KMS-11 (cell line): ENCODE data around the gene SLIT1.

Source experiments
- H2AFZ ChIP-seq: fragments of 200-600 bp; sonication (generic); 2 replicates; pipeline ENCODE4 v1.6.1; 2016; ENCODE audit warnings: antibody characterized with exemption, mixed run types, low read depth
- H3K27ac ChIP-seq: fragments of 200-600 bp; sonication (generic); 2 replicates; pipeline ENCODE4 v1.6.1; 2016; ENCODE audit warnings: mild to moderate bottlenecking, mixed run types
- H3K27me3 ChIP-seq: fragments of 200-600 bp; sonication (generic); 2 replicates; pipeline ENCODE4 v1.6.1; 2017; ENCODE audit warnings: mild to moderate bottlenecking, low read depth, mixed run types, moderate library complexity; ENCODE audit not compliant: insufficient read depth
- H3K36me3 ChIP-seq: fragments of 200-600 bp; sonication (generic); 2 replicates; pipeline ENCODE4 v1.6.1; 2017; ENCODE audit warnings: mild to moderate bottlenecking, mixed run types; ENCODE audit not compliant: insufficient read depth
- H3K4me1 ChIP-seq: fragments of 200-600 bp; sonication (generic); 2 replicates; pipeline ENCODE4 v1.6.1; 2016; ENCODE audit warnings: mild to moderate bottlenecking, low read depth, mixed run types; ENCODE audit not compliant: poor library complexity, severe bottlenecking
- H3K4me2 ChIP-seq: fragments of 200-600 bp; sonication (generic); 2 replicates; pipeline ENCODE4 v1.7.0; 2016; ENCODE audit warnings: mild to moderate bottlenecking, mixed run types
- H3K4me3 ChIP-seq: fragments of 200-600 bp; sonication (generic); IDR thresholded peaks from 2 replicates; pipeline ENCODE4 v1.6.1; 2017; ENCODE audit warnings: low read depth, low read length, mixed read lengths; ENCODE audit not compliant: insufficient read depth
- H3K79me2 ChIP-seq: fragments of 200-600 bp; sonication (generic); 2 replicates; pipeline ENCODE4 v1.6.1; 2016; ENCODE audit warnings: low read depth, mixed run types; ENCODE audit not compliant: insufficient read depth
- H3K9ac ChIP-seq: fragments of 200-600 bp; sonication (generic); 2 replicates; pipeline ENCODE4 v1.6.1; 2016; ENCODE audit warnings: mild to moderate bottlenecking, mixed run types
- H4K20me1 ChIP-seq: fragments of 200-600 bp; sonication (generic); 2 replicates; pipeline ENCODE4 v1.6.1; 2016; ENCODE audit warnings: mild to moderate bottlenecking, mixed run types; ENCODE audit not compliant: insufficient read depth
- CTCF ChIP-seq: fragments of 200-600 bp; sonication (generic); conservative IDR thresholded peaks from 2 replicates; pipeline ENCODE4 v1.6.1; 2017; ENCODE audit warnings: low read depth, mild to moderate bottlenecking, antibody characterized with exemption, low read length, moderate library complexity, mixed read lengths

Gene SLIT1

GRCh38 chr10:96999337-96999736 is 186.4 kb downstream of the SLIT1 start:
- H3K27ac ChIP-seq, result no peak overlapping the region
- no peak for TF ChIP-seq CTCF
- H3K4me2 ChIP-seq, result no peak overlapping the region
- no peaks in the 10 kb centered on the region for H3K79me2 ChIP-seq
- H3K4me3 ChIP-seq, result no peak overlapping the region
- no peak overlapping the region for H3K9ac ChIP-seq
- H3K36me3 ChIP-seq, result no peaks in the 10 kb centered on the region
- H2AFZ ChIP-seq, result no peak overlapping the region
- H3K27me3 ChIP-seq, result no peaks in the 10 kb centered on the region
- no peaks in the 10 kb centered on the region for H3K4me1 ChIP-seq
- H4K20me1 ChIP-seq, result no peaks in the 10 kb centered on the region

- Histone ChIP-seq H3K27me3 (no peaks in the 10 kb centered on the region), H3K9ac (no peak overlapping the region), H3K27ac (no peak overlapping the region), H3K36me3 (no peaks in the 10 kb centered on the region), H3K4me2 (no peak overlapping the region), H3K4me3 (no peak overlapping the region), H4K20me1 (no peaks in the 10 kb centered on the region), H3K4me1 (no peaks in the 10 kb centered on the region), H3K79me2 (no peaks in the 10 kb centered on the region), H2AFZ (no peak overlapping the region)
- TF ChIP-seq CTCF, result no peak
Measured at GRCh38 chr10:96998329-96998888, 187.3 kb downstream of the SLIT1 start.

GRCh38 chr10:96996275-96996965 is 189.3 kb downstream of the SLIT1 start:
- H3K4me3 ChIP-seq, result no peak overlapping the region
- H3K4me2 ChIP-seq, result no peak overlapping the region
- H3K9ac ChIP-seq, result no peak overlapping the region
- no peaks in the 10 kb centered on the region for H3K36me3 ChIP-seq
- H3K27ac ChIP-seq, result no peak overlapping the region
- H2AFZ ChIP-seq, result no peak overlapping the region
- no peaks in the 10 kb centered on the region for H4K20me1 ChIP-seq
- H3K4me1 ChIP-seq, result peaks cover 20% of the 10 kb centered on the region
- no peak for TF ChIP-seq CTCF
- H3K27me3 ChIP-seq, result no peaks in the 10 kb centered on the region
- no peaks in the 10 kb centered on the region for H3K79me2 ChIP-seq

GRCh38 chr10:96995851-96996250 is 189.9 kb downstream of the SLIT1 start:
- H3K4me2 ChIP-seq, result no peak overlapping the region
- TF ChIP-seq CTCF, result no peak
- H3K9ac ChIP-seq, result no peak overlapping the region
- H3K4me1 ChIP-seq, result peaks cover 25% of the 10 kb centered on the region
- no peaks in the 10 kb centered on the region for H3K27me3 ChIP-seq
- no peak overlapping the region for H2AFZ ChIP-seq
- no peaks in the 10 kb centered on the region for H4K20me1 ChIP-seq
- no peaks in the 10 kb centered on the region for H3K79me2 ChIP-seq
- H3K4me3 ChIP-seq, result no peak overlapping the region
- H3K27ac ChIP-seq, result no peak overlapping the region
- H3K36me3 ChIP-seq, result no peaks in the 10 kb centered on the region
